Neutrophil (primary cell): Measurements from ENCODE around the gene TBC1D20.

Experiments
- H3K27ac ChIP-seq: fragments of 200-600 bp; sonication (generic); 2 replicates; pipeline ENCODE4 v1.5.1; 2016; ENCODE audit warnings: mild to moderate bottlenecking, moderate library complexity
- H3K27me3 ChIP-seq: fragments of 200-600 bp; sonication (generic); 2 replicates; pipeline ENCODE4 v1.6.0; 2016; ENCODE audit warnings: mild to moderate bottlenecking
- H3K36me3 ChIP-seq: fragments of 200-600 bp; sonication (generic); 2 replicates; pipeline ENCODE4 v1.5.1; 2017
- H3K4me1 ChIP-seq, 2 experiments: fragments of 200-600 bp in 1 of 2; sonication (generic) in 1 of 2; 1 replicate in 1 of 2; 2 replicates in 1 of 2; pipeline versions ENCODE4 v1.5.1 to v1.6.1; 2013 to 2016; ENCODE audit warnings: low read depth in 1 of 2, low read length in 1 of 2, mild to moderate bottlenecking in 1 of 2, moderate library complexity in 1 of 2; ENCODE audit not compliant: control insufficient read depth in 1 of 2, insufficient read depth in 1 of 2
- H3K4me3 ChIP-seq, 2 experiments: fragments of 200-600 bp in 1 of 2; sonication (generic) in 1 of 2; 1 replicate in 1 of 2; 2 replicates in 1 of 2; pipeline ENCODE4 v1.5.1; 2013 to 2016; ENCODE audit warnings: low read depth in 1 of 2, low read length in 1 of 2, mild to moderate bottlenecking in 1 of 2, moderate library complexity in 1 of 2
- H3K9me3 ChIP-seq: fragments of 200-600 bp; sonication (generic); 2 replicates; pipeline ENCODE4 v1.5.1; 2016
- TF ChIP-seq, protein P1 (sequence below): fragments of 200-600 bp; sonication (generic); IDR thresholded peaks from 2 replicates; pipeline ENCODE4 v1.5.1; 2016; ENCODE audit warnings: antibody characterized with exemption

Gene TBC1D20

DNA sequence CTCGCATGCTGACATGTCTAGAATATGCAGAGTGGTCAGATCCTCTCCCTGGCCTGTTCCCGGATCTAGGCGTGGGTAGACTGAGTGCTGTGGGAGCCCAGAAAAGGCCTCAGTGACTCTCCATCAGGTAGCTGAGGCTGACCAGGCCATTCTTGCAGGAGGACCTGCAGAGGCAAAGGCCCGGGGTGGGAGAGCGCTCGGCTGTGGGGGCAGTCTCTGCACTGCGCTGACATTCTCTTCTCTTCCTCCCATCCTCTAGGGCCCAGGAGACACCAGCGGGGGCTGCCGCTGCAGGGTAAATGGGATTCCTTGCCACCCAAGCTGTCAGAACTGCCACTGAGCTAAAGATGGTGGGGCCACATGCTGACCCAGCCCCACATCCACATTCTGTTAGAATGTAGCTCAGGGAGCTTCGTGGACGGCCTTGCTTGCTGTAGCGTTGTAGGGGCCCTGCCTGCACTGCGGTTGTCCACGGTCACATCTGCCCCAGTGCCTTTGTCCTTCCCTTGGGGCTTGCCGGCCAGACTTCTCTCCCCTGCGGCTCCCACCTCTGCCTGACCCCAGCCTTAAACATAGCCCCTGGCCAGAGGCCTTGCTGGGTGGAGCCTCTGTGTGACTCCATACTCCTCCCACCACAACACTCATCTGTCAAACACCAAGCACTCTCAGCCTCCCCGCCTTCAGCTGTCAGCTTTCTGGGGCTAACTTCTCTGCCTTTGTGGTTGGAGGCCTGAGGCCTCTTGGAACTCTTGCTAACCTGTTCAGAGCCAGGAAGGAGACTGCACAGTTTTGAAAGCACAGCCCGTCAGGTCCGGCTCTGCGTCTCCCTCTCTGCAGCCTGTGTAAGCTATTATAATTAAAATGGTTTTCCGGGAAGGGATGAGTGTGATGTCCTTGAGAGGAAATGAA, 32.0 kb downstream of the TBC1D20 start:
- Histone ChIP-seq H3K36me3 (peaks cover 91% of the 10 kb centered on the region), H3K27ac (no peak overlapping the region), H3K4me1 (peaks cover 0 to 5% of the 10 kb centered on the region in 2 experiments), H3K4me3 (no peak overlapping the region), H3K9me3 (no peaks in the 10 kb centered on the region), H3K27me3 (no peaks in the 10 kb centered on the region)
- TF ChIP-seq, protein P1, sequence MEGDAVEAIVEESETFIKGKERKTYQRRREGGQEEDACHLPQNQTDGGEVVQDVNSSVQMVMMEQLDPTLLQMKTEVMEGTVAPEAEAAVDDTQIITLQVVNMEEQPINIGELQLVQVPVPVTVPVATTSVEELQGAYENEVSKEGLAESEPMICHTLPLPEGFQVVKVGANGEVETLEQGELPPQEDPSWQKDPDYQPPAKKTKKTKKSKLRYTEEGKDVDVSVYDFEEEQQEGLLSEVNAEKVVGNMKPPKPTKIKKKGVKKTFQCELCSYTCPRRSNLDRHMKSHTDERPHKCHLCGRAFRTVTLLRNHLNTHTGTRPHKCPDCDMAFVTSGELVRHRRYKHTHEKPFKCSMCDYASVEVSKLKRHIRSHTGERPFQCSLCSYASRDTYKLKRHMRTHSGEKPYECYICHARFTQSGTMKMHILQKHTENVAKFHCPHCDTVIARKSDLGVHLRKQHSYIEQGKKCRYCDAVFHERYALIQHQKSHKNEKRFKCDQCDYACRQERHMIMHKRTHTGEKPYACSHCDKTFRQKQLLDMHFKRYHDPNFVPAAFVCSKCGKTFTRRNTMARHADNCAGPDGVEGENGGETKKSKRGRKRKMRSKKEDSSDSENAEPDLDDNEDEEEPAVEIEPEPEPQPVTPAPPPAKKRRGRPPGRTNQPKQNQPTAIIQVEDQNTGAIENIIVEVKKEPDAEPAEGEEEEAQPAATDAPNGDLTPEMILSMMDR = no peak

DNA sequence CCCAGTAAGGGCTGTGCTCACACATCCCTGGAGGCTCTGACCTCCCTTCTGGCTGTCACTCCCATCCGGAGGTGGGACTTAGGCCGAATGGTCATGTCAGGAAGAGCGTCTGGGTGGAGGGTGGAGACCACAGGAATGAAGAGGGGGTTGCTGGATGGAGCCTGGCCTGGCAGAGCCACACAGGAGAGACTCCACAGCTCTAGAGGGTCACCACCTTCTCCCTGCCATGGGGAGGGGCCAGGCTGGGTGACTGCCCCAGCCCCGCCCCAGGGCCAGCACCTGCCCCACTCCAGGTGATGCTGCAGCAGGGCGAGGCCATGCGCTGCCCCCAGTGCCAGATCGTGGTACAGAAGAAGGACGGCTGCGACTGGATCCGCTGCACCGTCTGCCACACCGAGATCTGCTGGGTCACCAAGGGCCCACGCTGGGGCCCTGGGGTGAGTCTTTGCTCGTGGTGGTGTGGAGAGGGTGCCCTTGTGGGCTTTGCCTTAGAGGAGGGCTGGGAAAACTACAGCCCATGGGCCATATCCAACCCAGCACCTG, 33.6 kb downstream of the TBC1D20 start:
- TF ChIP-seq, protein P1 = no peak
- Histone ChIP-seq H3K4me1 (peaks cover 0 to 5% of the 10 kb centered on the region in 2 experiments), H3K4me3 (no peak overlapping the region), H3K36me3 (peaks cover 94% of the 10 kb centered on the region), H3K9me3 (no peaks in the 10 kb centered on the region), H3K27ac (no peak overlapping the region), H3K27me3 (no peaks in the 10 kb centered on the region)

DNA sequence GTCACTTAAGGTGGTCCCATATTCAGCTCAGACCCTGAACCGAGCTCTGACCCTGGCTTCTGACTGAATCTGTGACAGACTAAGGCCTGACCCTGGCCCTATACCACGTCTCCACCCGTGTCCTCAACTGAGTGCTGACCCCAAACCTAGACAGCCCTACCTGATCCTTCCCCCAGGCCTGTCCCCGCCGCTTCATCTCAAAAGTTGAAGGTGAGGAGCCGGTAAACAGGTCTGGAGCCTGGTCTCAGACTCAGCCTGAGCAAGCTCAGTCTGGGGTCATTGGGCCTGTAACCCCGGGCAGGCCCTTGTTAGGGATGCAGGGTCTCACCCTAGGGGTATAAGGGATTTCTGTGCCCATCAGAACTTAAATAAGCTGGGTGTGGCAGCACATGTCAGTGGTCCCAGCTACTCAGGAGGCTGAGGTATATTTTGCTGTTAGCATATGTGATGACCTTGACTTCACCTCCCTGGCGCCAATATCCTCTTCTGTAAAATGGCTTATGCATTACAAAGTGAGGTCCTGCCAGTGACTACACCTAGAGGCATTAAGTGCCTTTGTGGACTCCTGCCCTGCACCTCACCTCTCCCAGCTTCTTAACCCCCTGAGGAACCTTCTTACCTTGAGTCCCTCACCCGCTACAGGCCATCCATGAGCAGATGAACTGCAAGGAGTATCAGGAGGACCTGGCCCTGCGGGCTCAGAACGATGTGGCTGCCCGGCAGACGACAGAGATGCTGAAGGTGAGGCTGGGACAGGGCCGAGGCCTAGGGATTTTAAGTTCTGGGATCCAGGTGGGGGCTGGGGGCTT, 34.3 kb downstream of the TBC1D20 start:
- Histone ChIP-seq H3K4me3 (no peak overlapping the region), H3K9me3 (no peaks in the 10 kb centered on the region), H3K27ac (no peak overlapping the region), H3K36me3 (peaks cover 94% of the 10 kb centered on the region), H3K27me3 (no peaks in the 10 kb centered on the region), H3K4me1 (no peaks in the 10 kb centered on the region)
- TF ChIP-seq, protein P1 = no peak

- Histone ChIP-seq H3K9me3 (no peaks in the 10 kb centered on the region), H3K4me1 (no peaks in the 10 kb centered on the region), H3K27me3 (no peaks in the 10 kb centered on the region), H3K27ac (no peak overlapping the region), H3K4me3 (no peak overlapping the region), H3K36me3 (peaks cover 94% of the 10 kb centered on the region)
- TF ChIP-seq, protein P1 = no peak
Observed at GRCh38 chr20:427401-427800, 34.9 kb downstream of the TBC1D20 start.

DNA sequence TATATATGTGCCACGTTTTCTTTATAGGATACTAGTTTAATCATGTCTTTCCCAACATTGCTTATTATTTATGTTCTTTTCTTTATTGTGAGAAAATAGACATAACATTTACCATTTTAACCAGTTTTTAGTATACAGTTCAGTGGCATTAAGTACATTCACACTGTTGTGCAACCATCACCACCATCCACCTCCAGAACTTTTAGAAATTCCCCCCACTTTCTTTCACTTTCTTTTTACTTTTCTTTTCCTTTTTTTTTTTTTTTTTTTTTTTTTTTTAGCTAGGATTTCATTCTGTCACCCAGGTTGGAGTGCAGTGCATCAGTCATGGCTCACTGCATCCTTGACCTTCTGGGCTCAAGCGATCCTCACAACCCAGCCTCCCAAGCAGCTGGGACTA, 35.8 kb downstream of the TBC1D20 start:
- no peaks in the 10 kb centered on the region for H3K27me3 ChIP-seq
- H3K36me3 ChIP-seq = peaks cover 94% of the 10 kb centered on the region
- no peak overlapping the region for H3K27ac ChIP-seq
- H3K4me1 ChIP-seq = no peaks in the 10 kb centered on the region
- no peak overlapping the region for H3K4me3 ChIP-seq
- no peaks in the 10 kb centered on the region for H3K9me3 ChIP-seq
- TF ChIP-seq, protein P1 = no peak
